T-helper 1 cell treated with Interleukin-12 subunit alpha and Interleukin-12 subunit beta and Interleukin-4 antibody, amounts not matched to agents 30 μg/mL and 1 μg/mL, for 36 hours (primary cell): Measurements from ENCODE around the gene USP15.
"Not testable (repeated sequence)": the region's sequence is repeated elsewhere in the genome, so short reads cannot be mapped to it uniquely, and the experiment has no call there.

ENCODE experiments used
- H3K27ac Mint-ChIP-seq: one replicate; pipeline ENCODE4 v1.8.0; 2021; ENCODE audit warnings: mild to moderate bottlenecking, mixed read lengths
- H3K27me3 Mint-ChIP-seq: one replicate; pipeline ENCODE4 v1.8.0; 2021; ENCODE audit warnings: low read depth, mixed read lengths
- H3K36me3 Mint-ChIP-seq: one replicate; pipeline ENCODE4 v1.8.0; 2021; ENCODE audit warnings: low read depth, mixed read lengths
- H3K4me1 Mint-ChIP-seq: one replicate; pipeline ENCODE4 v1.8.0; 2021; ENCODE audit warnings: low read depth, mixed read lengths
- H3K4me3 Mint-ChIP-seq: one replicate; pipeline ENCODE4 v1.8.0; 2021; ENCODE audit warnings: mild to moderate bottlenecking, moderate library complexity, mixed read lengths
- H3K9me3 Mint-ChIP-seq: one replicate; pipeline ENCODE4 v1.8.0; 2021; ENCODE audit warnings: mixed read lengths

Gene USP15

GRCh38 chr12:62342614-62343303 is 82.6 kb downstream of the USP15 start:
- not testable (repeated sequence) for H3K27me3 Mint-ChIP-seq, H3K27ac Mint-ChIP-seq, H3K4me3 Mint-ChIP-seq
- Mint-ChIP-seq H3K36me3 (peaks cover 73% of the 10 kb centered on the region), H3K9me3 (peaks cover 27% of the 10 kb centered on the region), H3K4me1 (peaks cover 34% of the 10 kb centered on the region)

- H3K4me1 Mint-ChIP-seq = peaks cover 30% of the 10 kb centered on the region
- not testable (repeated sequence) for H3K27me3 Mint-ChIP-seq, H3K4me3 Mint-ChIP-seq
- H3K36me3 Mint-ChIP-seq = peaks cover 66% of the 10 kb centered on the region
- peaks cover 19% of the 10 kb centered on the region for H3K9me3 Mint-ChIP-seq
- peak overlapping the region; percentile 32 for H3K27ac Mint-ChIP-seq
Observed at GRCh38 chr12:62343304-62344120, 83.3 kb downstream of the USP15 start.

GRCh38 chr12:62344731-62345556 is 84.7 kb downstream of the USP15 start:
- Mint-ChIP-seq H3K4me1 (peaks cover 29% of the 10 kb centered on the region), H3K9me3 (peaks cover 11% of the 10 kb centered on the region), H3K36me3 (peaks cover 57% of the 10 kb centered on the region), H3K27ac (peak overlapping the region; percentile 65)
- H3K27me3 Mint-ChIP-seq, H3K4me3 Mint-ChIP-seq: not testable (repeated sequence)

DNA sequence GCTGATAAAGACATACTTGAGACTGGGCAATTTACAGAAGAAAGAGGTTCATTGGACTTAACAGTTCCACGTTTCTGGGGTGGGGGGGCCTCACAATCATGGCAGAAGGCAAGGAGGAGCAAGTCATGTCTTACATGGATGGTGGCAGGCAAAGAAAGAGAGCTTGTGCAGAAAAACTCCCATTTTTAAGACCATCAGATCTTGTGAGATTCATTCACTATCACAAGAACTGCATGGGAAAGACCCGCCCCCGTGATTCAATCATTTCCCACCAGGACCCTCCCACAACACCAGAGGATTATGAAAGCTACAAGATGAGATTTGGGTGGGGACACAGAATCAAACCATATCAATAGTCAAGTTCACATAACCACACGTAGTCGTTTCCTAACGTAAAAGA is 85.5 kb downstream of the USP15 start:
- H3K27me3 Mint-ChIP-seq = no peaks in the 10 kb centered on the region
- no peak overlapping the region for H3K4me3 Mint-ChIP-seq
- peaks cover 50% of the 10 kb centered on the region for H3K36me3 Mint-ChIP-seq
- peaks cover 5% of the 10 kb centered on the region for H3K9me3 Mint-ChIP-seq
- H3K27ac Mint-ChIP-seq = peak overlapping the region; percentile 65
- H3K4me1 Mint-ChIP-seq = peaks cover 24% of the 10 kb centered on the region

DNA sequence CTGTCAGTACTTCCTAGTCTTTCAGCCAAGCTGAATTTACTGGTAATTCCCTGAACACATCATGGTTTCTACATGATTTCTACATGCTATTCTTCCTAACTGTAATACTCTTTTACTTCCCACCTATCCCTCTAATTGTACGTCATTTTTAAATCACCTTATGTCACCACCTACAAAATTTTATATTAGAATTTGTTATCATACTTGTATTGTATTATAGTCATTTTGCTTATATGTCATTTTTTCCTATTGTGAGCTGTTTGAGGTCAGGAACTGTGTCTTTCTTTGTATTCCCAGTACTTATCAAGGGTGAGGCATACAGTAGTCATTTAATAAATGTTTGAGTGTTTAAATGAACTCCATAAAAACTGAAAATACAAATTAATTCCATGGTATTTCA is 86.6 kb downstream of the USP15 start:
- peaks cover 5% of the 10 kb centered on the region for H3K9me3 Mint-ChIP-seq
- H3K36me3 Mint-ChIP-seq = peaks cover 44% of the 10 kb centered on the region
- no peak overlapping the region for H3K4me3 Mint-ChIP-seq
- H3K27ac Mint-ChIP-seq = no peak overlapping the region
- peaks cover 23% of the 10 kb centered on the region for H3K4me1 Mint-ChIP-seq
- no peaks in the 10 kb centered on the region for H3K27me3 Mint-ChIP-seq

GRCh38 chr12:62347922-62348650 is 87.9 kb downstream of the USP15 start:
- H3K36me3 Mint-ChIP-seq = peaks cover 36% of the 10 kb centered on the region
- H3K4me3 Mint-ChIP-seq = no peak overlapping the region
- no peak overlapping the region for H3K27ac Mint-ChIP-seq
- H3K27me3 Mint-ChIP-seq = no peaks in the 10 kb centered on the region
- H3K9me3 Mint-ChIP-seq = peaks cover 5% of the 10 kb centered on the region
- H3K4me1 Mint-ChIP-seq = peaks cover 18% of the 10 kb centered on the region

GRCh38 chr12:62350554-62350953 is 90.3 kb downstream of the USP15 start:
- Mint-ChIP-seq H3K27ac (no peak overlapping the region), H3K36me3 (peaks cover 24% of the 10 kb centered on the region), H3K4me3 (no peak overlapping the region), H3K9me3 (no peaks in the 10 kb centered on the region), H3K4me1 (peaks cover 19% of the 10 kb centered on the region), H3K27me3 (no peaks in the 10 kb centered on the region)

GRCh38 chr12:62351326-62351725 is 91.1 kb downstream of the USP15 start:
- Mint-ChIP-seq H3K27me3 (no peaks in the 10 kb centered on the region), H3K36me3 (peaks cover 26% of the 10 kb centered on the region), H3K4me1 (peaks cover 16% of the 10 kb centered on the region), H3K4me3 (no peak overlapping the region), H3K9me3 (no peaks in the 10 kb centered on the region), H3K27ac (no peak overlapping the region)

- H3K36me3 Mint-ChIP-seq = peaks cover 42% of the 10 kb centered on the region
- H3K27me3 Mint-ChIP-seq = no peaks in the 10 kb centered on the region
- no peak overlapping the region for H3K27ac Mint-ChIP-seq
- H3K9me3 Mint-ChIP-seq = peaks cover 6% of the 10 kb centered on the region
- no peak overlapping the region for H3K4me3 Mint-ChIP-seq
- peaks cover 18% of the 10 kb centered on the region for H3K4me1 Mint-ChIP-seq
Observed at GRCh38 chr12:62361048-62361447, 100.8 kb downstream of the USP15 start.

- no peak overlapping the region for H3K4me3 Mint-ChIP-seq
- H3K9me3 Mint-ChIP-seq = peaks cover 6% of the 10 kb centered on the region
- peaks cover 29% of the 10 kb centered on the region for H3K4me1 Mint-ChIP-seq
- H3K27ac Mint-ChIP-seq = no peak overlapping the region
- no peaks in the 10 kb centered on the region for H3K27me3 Mint-ChIP-seq
- H3K36me3 Mint-ChIP-seq = peaks cover 51% of the 10 kb centered on the region
Observed at GRCh38 chr12:62363506-62363905, 103.3 kb downstream of the USP15 start.

DNA sequence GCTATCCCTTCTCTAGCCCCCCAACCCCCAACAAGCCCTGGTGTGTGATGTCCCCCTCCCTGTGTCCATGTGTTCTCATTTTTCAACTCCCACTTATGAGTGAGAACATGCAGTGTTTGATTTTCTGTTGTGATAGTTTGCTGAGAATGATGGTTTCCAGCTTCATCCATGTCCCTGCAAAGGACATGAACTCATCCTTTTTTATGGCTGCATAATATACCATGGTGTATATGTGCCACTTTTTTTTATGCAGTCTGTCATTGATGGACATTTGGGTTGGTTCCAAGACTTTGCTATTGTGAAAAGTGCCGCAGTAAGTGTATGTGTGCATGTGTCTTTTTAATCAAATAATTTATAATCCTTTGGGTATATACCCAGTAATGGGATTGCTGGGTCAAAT is 104.5 kb downstream of the USP15 start:
- Mint-ChIP-seq H3K36me3 (peaks cover 52% of the 10 kb centered on the region), H3K4me1 (peaks cover 29% of the 10 kb centered on the region)
- H3K4me3 Mint-ChIP-seq, H3K9me3 Mint-ChIP-seq, H3K27ac Mint-ChIP-seq, H3K27me3 Mint-ChIP-seq: not testable (repeated sequence)

DNA sequence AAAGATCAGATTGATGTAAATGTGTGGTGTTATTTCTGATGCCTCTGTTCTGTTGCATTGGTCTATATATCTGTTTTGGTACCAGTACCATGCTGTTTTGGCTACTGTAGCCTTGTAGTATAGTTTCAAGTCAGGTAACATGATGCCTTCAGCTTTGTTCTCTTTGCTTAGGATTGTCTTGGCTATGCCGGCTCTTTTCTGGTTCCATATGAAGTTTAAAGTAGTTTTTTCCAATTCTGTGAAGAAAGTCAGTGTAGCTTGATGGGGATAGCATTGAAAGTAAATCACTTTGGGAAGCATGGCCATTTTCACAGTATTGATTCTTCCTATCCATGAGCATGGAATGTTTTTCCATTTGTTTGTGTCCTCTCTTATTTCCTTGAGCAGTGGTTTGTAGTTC is 105.6 kb downstream of the USP15 start:
- Mint-ChIP-seq H3K36me3 (peaks cover 54% of the 10 kb centered on the region), H3K4me1 (peaks cover 32% of the 10 kb centered on the region)
- not testable (repeated sequence) for H3K4me3 Mint-ChIP-seq, H3K27me3 Mint-ChIP-seq, H3K9me3 Mint-ChIP-seq, H3K27ac Mint-ChIP-seq

DNA sequence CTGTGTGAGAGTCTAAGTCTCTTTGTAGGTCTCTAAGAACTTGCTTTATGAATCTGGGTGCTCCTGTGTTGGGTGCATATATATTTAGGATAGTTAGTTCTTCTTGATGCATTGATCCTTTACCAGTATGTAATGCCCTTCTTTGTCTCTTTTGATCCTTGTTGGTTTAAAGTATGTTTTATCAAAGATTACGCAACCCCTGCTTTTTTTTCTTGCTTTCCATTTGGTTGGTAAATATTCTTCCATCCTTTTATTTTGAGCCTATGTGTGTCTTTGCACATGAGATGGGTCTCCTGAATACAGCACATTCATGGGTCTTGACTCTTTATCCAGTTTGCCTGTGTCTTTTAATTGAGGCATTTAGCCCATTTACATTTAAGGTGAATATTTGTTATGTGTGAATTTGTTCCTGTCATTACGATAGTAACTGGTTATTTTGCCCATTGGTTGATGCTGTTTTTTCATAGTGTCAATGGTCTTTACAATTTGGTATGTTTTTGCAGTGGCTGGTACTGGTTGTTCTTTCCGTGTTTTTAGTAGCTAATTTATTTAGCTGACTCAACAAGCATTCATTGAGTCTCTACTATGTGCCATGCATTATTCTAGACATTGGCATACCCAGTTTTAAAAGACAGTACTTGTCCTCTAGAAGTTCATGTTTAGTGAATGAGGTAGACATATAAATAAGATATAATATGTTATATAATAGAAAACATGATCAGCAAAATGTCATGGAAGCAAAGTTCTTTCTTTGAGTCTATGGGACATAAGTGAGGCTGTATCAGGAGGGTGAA is 108.4 kb downstream of the USP15 start:
- H3K27me3 Mint-ChIP-seq, H3K4me3 Mint-ChIP-seq, H3K27ac Mint-ChIP-seq, H3K9me3 Mint-ChIP-seq: not testable (repeated sequence)
- peaks cover 39% of the 10 kb centered on the region for H3K4me1 Mint-ChIP-seq
- H3K36me3 Mint-ChIP-seq = peaks cover 48% of the 10 kb centered on the region
